MCF 10A (cell line): ENCODE measurements around the gene DPYD. TPM values are rescaled to one million over a fixed set of nuclear protein-coding genes. Genes with fewer than 3 reads are reported as not detected.

Experiments used
- BruUV-seq: library from RNA; stranded (reverse); fragments of 400-500 nt; replicated peaks from 2 replicates; lab custom pipeline; 2021; lab: Mats Ljungman, UMichigan
- CTCF ChIA-PET: fragments of 300-600 bp; sonication (Branson Sonifier 250); formaldehyde crosslinking; extraction: SDS; loops from one replicate; lab custom pipeline; 2021; ENCODE audit warnings: antibody characterized with exemption, inconsistent platforms; lab: Yijun Ruan, JAX
- POLR2A ChIA-PET: fragments of 300-600, 350-650 bp; sonication (Branson Sonifier 250); formaldehyde crosslinking; extraction: SDS; loops from one replicate; lab custom pipeline; 2020; ENCODE audit warnings: antibody characterized with exemption, inconsistent platforms; lab: Yijun Ruan, JAX
- DNase-seq: peaks from one replicate; pipeline ENCODE4 v3.0.0-alpha.2; 2018; ENCODE audit not compliant: unreplicated experiment
- H3K27ac Mint-ChIP-seq: one replicate; pipeline ENCODE4 v1.8.0; 2022; ENCODE audit warnings: mild to moderate bottlenecking, low read depth, mixed read lengths; ENCODE audit not compliant: unreplicated experiment
- H3K27me3 Mint-ChIP-seq: one replicate; pipeline ENCODE4 v1.8.0; 2022; ENCODE audit warnings: mixed read lengths; ENCODE audit not compliant: insufficient read depth, unreplicated experiment
- H3K36me3 Mint-ChIP-seq: one replicate; pipeline ENCODE4 v1.8.0; 2022; ENCODE audit warnings: mild to moderate bottlenecking, moderate library complexity, mixed read lengths; ENCODE audit not compliant: insufficient read depth, unreplicated experiment
- H3K4me1 Mint-ChIP-seq: one replicate; pipeline ENCODE4 v1.8.0; 2022; ENCODE audit warnings: mixed read lengths; ENCODE audit not compliant: insufficient read depth, unreplicated experiment
- H3K4me3 Mint-ChIP-seq: one replicate; pipeline ENCODE4 v1.8.0; 2022; ENCODE audit warnings: mild to moderate bottlenecking, moderate library complexity, mixed read lengths; ENCODE audit not compliant: unreplicated experiment
- H3K9me3 Mint-ChIP-seq: one replicate; pipeline ENCODE4 v1.8.0; 2022; ENCODE audit warnings: mixed read lengths; ENCODE audit not compliant: unreplicated experiment
- CTCF ChIP-seq: fragments of 200-600 bp; IDR thresholded peaks from one replicate; pipeline ENCODE4 v1.8.0; 2022; ENCODE audit warnings: antibody characterized with exemption, mild to moderate bottlenecking; ENCODE audit not compliant: unreplicated experiment
- intact Hi-C: fragments of 100-400 bp; cut with micrococcal nuclease; formaldehyde crosslinking; loops from 2 replicates; pipeline ENCODE4 v1.14.1; 2022
- total RNA-seq: library from RNA; stranded (reverse); gene quantifications from 2 replicates; pipeline ENCODE4 v1.2.3, GENCODE V29; 2022

The DPYD gene
- total RNA-seq, 1 experiment from 2014 or later = 48.2 TPM

GRCh38 chr1:97092824-97093223 lies 828.0 kb downstream of the DPYD start:
- peaks cover 31% of the 10 kb centered on the region for H3K36me3 Mint-ChIP-seq
- peaks cover 5% of the 10 kb centered on the region for H3K9me3 Mint-ChIP-seq
- no peak for DNase-seq
- intact Hi-C loops = no loop called here
- H3K4me1 Mint-ChIP-seq = no peaks in the 10 kb centered on the region
- no peaks in the 10 kb centered on the region for H3K27me3 Mint-ChIP-seq
- ChIA-PET POLR2A (interaction anchor here (1.3 to 1.9 kb wide), 2 partner anchors 8 to 11 kb away, joined by 4 to 8 read pairs; no protein-coding TSS in a partner anchor), CTCF (interaction anchor here (0.7 kb wide), 1 partner anchor 839 kb away, joined by 3 read pairs; no protein-coding TSS in a partner anchor)
- no peak overlapping the region for H3K27ac Mint-ChIP-seq
- no peak overlapping the region for H3K4me3 Mint-ChIP-seq
- no TSS peak for BruUV-seq
- TF ChIP-seq CTCF = no peak

- H3K27me3 Mint-ChIP-seq = no peaks in the 10 kb centered on the region
- ChIA-PET CTCF (no interaction called here), POLR2A (no interaction called here)
- no peak for DNase-seq
- no peak overlapping the region for H3K27ac Mint-ChIP-seq
- no peaks in the 10 kb centered on the region for H3K4me1 Mint-ChIP-seq
- TF ChIP-seq CTCF = no peak
- intact Hi-C loops = no loop called here
- peaks cover 3% of the 10 kb centered on the region for H3K9me3 Mint-ChIP-seq
- H3K36me3 Mint-ChIP-seq = peaks cover 19% of the 10 kb centered on the region
- H3K4me3 Mint-ChIP-seq = no peak overlapping the region
- BruUV-seq = no TSS peak
Observed at GRCh38 chr1:97091679-97092078, 829.2 kb downstream of the DPYD start.

GRCh38 chr1:97091263-97091662 lies 829.6 kb downstream of the DPYD start:
- no peak for DNase-seq
- no peaks in the 10 kb centered on the region for H3K27me3 Mint-ChIP-seq
- no peak overlapping the region for H3K27ac Mint-ChIP-seq
- POLR2A ChIA-PET = interaction anchor here (0.7 kb wide), 1 partner anchor 16 kb away, joined by 3 read pairs; no protein-coding TSS in a partner anchor
- H3K9me3 Mint-ChIP-seq = no peaks in the 10 kb centered on the region
- no TSS peak for BruUV-seq
- CTCF ChIA-PET = interaction anchor here (0.7 kb wide), 1 partner anchor 19 kb away, joined by 5 read pairs; no protein-coding TSS in a partner anchor
- intact Hi-C loops = no loop called here
- no peak overlapping the region for H3K4me3 Mint-ChIP-seq
- no peak for TF ChIP-seq CTCF
- no peaks in the 10 kb centered on the region for H3K4me1 Mint-ChIP-seq
- H3K36me3 Mint-ChIP-seq = peaks cover 15% of the 10 kb centered on the region

- Mint-ChIP-seq H3K27me3 (no peaks in the 10 kb centered on the region), H3K4me3 (no peak overlapping the region), H3K4me1 (no peaks in the 10 kb centered on the region), H3K27ac (no peak overlapping the region), H3K36me3 (peaks cover 13% of the 10 kb centered on the region), H3K9me3 (no peaks in the 10 kb centered on the region)
- intact Hi-C loops = no loop called here
- CTCF ChIA-PET = interaction anchor here (0.7 kb wide), 1 partner anchor 20 kb away, joined by 5 read pairs; no protein-coding TSS in a partner anchor
- BruUV-seq = no TSS peak
- TF ChIP-seq CTCF = no peak
- POLR2A ChIA-PET = interaction anchor here (0.7 kb wide), 1 partner anchor 16 kb away, joined by 3 read pairs; no protein-coding TSS in a partner anchor
- DNase-seq = no peak
Observed at GRCh38 chr1:97090725-97091124, 830.1 kb downstream of the DPYD start.
